GM21528 (cell line): Measurements from ENCODE around the gene C10orf143.
"Not testable (repeated sequence)": the region's sequence is repeated elsewhere in the genome, so short reads cannot be mapped to it uniquely, and the experiment has no call there.

ENCODE experiments used
- ATAC-seq: cut with Tn5 transposase; IDR thresholded peaks from one replicate; pipeline ENCODE4 v1.9.1; 2021; ENCODE audit warnings: mild to moderate bottlenecking, moderate library complexity; ENCODE audit not compliant: unreplicated experiment, low FRiP score

The C10orf143 gene

GRCh38 chr10:130112821-130113220 is 2.2 kb upstream of the C10orf143 start:
- no peak for ATAC-seq

DNA sequence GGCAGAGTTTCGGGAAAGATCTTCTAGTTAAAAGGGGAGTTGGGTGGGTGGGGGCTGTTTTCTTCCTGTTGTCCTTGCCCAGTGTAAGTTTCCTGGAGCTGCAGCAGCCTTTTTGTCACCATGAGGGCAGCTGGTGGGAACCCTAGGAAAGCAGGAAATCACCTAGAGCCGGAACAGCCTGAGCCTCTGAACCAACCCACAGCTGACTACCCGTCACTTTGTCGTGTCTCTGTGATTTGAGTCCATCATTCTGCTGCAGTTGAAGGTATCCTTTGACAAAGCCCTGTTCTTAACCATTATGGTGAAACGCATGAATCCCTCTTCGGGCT is 1.2 kb upstream of the C10orf143 start:
- ATAC-seq: no peak

- peak; percentile 92 for ATAC-seq
Observed at GRCh38 chr10:130111113-130111851, 652 bp upstream of the C10orf143 start.

GRCh38 chr10:130109796-130110245 is 809 bp downstream of the C10orf143 start:
- ATAC-seq: no peak

DNA sequence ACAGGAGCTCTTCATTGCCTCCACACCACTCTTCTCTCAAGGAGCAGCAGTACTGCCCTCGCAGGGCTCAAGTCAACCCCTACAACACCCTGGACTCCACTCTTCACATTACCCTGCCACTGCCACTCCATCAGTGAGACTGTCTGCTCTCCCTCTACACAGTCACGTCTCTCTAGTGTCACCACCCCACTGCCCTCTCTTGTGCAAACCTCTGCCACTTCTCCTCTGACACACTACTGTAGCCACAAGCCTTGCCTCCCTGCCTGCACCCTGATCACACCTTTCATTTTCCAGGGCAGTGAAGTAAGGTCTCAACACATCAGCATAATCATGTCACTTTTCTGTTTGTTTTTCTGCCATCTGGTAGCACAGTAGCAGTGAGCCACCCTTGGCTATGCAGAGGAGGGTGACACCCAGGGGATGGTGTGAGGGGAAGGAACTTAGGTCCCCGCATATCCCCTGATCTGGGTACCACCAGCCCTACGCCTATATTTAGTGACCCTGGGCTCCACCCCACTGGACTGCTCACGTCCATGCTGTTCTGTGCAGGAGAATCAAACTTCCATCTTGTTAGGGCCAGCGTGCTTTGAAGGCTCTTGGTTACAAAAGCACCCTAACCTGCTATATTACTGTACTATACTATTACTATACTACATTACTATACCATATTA is 1.6 kb downstream of the C10orf143 start:
- no peak for ATAC-seq

DNA sequence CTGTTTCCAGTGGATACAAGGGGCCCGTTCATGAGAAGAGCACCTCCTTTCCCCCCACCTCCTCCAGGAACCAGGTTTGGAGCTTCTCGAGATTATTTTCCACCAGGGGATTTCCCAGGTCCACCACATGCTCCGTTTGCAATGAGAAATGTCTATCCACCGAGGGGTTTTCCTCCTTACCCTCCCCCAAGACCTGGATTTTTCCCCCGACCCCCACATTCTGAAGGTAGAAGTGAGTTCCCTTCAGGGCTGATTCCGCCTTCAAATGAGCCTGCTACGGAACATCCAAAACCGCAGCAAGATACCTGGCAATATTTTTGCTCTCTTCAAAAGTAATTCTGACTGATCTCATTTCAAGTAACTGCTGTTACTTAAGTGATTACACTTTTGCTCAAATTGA is 2.5 kb downstream of the C10orf143 start:
- not testable (repeated sequence) for ATAC-seq

- ATAC-seq: no peak
Observed at GRCh38 chr10:130105724-130106123, 4.9 kb downstream of the C10orf143 start.

DNA sequence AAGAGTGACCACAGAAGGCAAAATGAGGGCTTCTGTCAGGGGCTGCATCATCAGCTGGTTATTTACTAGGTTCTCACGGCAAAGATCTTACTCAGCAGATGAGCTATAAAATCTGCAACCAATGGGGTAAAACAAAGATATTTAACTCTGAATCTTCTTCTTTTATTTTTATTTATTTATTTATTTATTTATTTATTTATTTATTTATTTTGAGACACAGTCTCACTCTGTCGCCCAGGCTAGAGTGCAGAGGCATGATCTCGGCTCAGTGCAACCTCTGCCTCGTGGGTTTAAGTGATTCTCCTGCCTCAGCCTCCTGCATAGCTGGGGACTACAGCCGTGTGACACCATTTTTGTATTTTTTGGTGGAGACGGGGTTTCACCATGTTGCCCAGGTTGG is 11.3 kb downstream of the C10orf143 start:
- ATAC-seq: no peak

DNA sequence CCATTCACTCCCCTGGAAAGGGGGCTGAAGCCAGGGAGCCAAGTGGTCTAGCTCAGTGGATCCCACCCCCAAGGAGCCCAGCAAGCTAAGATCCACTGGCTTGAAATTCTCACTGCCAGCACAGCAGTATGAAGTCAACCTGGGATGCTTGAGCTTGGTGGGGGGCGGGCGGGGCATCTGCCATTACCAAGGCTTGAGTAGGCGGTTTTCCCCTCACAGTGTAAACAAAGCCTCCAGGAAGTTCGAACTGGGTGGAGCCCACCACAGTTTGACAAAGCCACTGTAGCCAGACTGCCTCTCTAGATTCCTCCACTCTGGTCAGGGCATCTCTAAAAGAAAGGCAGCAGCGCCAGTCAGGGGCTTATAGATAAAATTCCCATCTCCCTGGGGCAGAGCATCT is 20.1 kb downstream of the C10orf143 start:
- ATAC-seq: not testable (repeated sequence)

DNA sequence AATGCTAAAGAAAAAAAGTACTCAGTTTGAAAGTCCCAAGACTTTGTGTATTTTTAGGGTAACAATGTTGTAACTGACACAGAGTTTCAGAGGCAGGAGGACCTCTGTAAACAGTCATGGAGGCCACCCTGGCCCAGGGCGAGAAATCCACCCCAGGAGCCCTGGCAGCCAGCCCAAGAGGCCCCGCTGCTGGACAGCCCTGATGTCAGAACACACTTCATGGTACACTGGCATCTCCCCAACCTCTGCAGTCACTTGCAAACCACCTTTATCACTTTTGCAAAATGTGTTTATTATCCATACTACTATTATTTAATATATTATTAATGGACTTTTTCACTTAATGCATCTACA is 30.2 kb downstream of the C10orf143 start:
- ATAC-seq: no peak

DNA sequence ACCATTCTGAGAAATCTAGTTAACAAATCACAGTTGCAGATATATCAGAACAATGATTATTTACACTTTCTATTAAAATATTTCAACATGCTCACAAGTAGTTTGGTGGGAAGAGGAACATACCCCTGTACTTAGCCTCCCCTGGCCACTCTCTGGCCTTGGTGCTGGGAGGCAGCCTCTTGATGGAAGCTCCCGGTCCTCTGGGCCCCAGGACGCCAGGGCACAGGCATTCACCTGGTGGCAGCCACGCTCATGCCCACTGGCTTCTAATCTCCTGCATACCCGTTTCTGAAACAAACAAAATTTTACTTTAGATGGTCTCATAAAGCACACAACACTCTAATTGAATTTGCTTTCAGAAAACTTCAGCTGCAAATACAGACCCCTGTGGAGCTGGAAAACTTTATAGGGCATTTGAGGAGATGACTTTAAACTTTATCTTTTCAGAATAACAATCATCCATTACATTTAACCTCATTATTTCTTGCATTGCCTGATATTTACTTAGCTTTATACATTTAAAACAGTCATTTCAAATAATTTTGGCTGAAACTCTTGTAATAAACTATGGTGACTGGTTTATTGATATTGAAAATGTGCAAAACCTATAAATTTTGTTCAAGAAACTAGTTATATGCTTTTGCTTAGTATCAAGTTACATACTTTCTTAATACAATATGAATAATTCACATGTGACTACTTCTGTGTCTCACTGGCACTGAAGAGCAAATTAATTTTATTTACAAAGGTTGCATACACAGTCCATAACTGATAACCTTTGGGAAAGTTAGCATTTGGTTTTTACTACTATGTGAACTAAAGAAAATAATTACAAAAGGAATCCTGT is 30.8 kb downstream of the C10orf143 start:
- no peak for ATAC-seq

DNA sequence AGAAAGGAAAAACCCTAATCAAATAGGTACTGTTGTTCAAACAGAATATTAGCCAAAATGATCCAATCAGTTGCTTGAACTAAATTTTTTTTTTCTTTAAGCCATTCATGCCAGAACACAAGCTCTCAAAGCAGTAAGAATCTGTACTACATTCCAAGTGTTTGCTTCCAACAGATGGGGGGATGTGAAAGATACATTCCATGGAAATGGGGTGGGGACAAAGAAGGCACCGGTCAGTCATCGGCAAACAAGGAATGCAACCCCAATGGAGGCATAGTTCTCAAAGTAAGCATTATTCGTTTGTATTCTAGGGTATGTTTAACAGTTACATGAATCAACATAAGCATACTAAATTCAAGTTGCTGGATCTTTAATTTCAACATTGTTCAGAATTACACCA is 32.5 kb downstream of the C10orf143 start:
- ATAC-seq: no peak

- ATAC-seq: no peak
Observed at GRCh38 chr10:130076681-130077080, 33.9 kb downstream of the C10orf143 start.

- no peak for ATAC-seq
Observed at GRCh38 chr10:130074639-130075038, 36.0 kb downstream of the C10orf143 start.

- ATAC-seq: no peak
Observed at GRCh38 chr10:130073912-130074311, 36.7 kb downstream of the C10orf143 start.

- ATAC-seq: no peak
Observed at GRCh38 chr10:130072247-130072646, 38.4 kb downstream of the C10orf143 start.

DNA sequence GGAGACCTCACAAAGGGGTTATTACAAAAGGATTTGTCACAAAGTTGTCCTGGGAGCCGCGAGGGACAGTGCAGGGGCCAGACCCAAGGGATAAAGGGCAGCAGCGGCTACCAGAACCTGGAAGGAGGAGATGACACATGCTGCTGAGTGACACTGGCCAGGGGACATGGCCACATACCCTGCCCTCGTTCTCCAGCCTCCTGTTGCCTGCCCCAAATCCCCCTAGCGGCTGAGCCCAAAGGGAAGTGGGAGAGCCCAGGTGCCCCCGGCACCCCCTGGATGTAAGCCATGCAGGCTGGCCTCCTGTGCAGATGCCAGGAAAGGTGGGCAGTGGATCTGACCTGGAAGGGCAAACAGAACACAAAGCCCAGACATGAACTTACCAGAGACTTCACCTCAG is 42.7 kb downstream of the C10orf143 start:
- ATAC-seq: no peak

DNA sequence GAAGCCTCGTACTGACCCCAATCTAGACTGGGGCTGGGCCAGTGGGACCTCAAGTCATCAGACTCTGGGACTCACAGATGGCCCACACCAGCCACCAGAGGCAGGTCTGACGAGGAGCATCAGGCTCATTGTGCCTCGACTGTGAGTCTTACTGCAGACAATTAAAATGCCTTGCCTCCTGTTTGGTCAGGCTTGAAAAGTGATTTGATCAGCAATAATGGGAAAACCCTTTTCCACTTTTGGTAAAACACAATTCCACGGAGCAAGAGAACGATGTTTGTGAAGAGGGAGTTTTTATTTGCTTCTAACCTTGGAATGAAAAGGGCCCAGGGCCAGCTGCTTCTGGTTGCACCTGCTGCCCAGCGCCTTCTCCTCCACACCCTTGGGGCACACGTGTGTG is 43.9 kb downstream of the C10orf143 start:
- ATAC-seq: no peak

DNA sequence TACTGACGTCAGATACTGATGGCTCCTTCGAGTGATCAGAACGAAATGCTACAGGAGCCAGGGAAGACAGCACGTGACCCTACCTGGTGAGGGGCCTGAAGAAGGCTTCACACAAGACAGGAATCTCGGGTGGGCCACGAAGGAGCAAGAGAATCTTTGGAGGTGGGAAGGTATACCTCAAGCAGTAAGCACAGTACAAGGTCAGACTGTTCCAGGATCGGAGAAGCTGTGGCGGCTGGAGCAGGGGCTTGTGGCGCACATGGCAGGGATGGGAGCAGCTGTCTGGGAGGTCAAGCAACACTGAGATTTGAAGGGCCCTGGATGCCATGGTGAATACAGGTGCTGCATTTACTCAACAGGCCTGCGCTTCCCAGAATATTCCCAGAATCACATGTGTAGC is 45.4 kb downstream of the C10orf143 start:
- ATAC-seq: no peak

GRCh38 chr10:130064783-130065182 is 45.8 kb downstream of the C10orf143 start:
- no peak for ATAC-seq

DNA sequence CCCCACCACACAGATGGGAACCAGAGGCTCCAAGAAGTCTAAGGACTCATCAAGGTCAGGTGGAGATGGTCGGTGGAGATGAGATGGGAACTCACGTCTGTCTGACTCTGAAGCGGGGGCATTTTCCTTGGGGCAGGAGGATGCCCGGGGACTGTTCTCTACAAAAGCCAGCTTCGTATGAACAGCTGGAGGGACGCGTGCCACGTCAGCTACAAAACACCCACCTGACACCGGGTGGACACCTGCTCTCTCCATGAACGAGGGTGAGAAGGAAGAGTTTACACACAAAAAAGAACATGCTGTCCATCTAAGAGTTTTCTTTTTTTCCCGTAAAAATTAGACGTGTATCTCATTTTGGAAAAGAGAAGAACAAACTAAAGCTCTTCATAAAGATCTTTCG is 47.7 kb downstream of the C10orf143 start:
- no peak for ATAC-seq
